ENCODE measurements around the gene CARNS1. TPM values are rescaled to one million over a fixed set of nuclear protein-coding genes. Genes with fewer than 3 reads are reported as not detected.

The CARNS1 gene
- total and polyA plus RNA-seq, 4 donors = 0.05 to 0.19 (median 0.10) TPM

DNA sequence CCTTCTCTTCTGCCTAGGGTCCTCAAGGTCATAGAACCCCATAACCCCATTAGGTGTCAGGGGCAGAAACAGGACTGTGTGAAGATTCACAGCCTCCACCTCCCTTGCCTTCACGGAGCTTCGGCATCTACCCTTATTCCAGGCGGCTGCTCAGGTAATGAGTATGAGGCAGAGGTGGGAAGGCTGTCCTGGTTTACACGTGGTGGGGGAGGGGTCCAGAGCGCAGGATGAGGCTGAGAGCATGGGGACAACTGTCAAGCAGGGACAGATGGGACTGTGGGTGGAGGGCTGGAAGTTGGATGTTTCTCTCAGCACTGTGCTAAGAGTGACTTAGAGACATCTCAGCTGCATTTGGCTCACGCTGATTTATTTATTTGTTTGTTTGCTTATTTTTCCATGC is 28.0 kb upstream of the CARNS1 start (continued):
- TF ChIP-seq, protein P1, sequence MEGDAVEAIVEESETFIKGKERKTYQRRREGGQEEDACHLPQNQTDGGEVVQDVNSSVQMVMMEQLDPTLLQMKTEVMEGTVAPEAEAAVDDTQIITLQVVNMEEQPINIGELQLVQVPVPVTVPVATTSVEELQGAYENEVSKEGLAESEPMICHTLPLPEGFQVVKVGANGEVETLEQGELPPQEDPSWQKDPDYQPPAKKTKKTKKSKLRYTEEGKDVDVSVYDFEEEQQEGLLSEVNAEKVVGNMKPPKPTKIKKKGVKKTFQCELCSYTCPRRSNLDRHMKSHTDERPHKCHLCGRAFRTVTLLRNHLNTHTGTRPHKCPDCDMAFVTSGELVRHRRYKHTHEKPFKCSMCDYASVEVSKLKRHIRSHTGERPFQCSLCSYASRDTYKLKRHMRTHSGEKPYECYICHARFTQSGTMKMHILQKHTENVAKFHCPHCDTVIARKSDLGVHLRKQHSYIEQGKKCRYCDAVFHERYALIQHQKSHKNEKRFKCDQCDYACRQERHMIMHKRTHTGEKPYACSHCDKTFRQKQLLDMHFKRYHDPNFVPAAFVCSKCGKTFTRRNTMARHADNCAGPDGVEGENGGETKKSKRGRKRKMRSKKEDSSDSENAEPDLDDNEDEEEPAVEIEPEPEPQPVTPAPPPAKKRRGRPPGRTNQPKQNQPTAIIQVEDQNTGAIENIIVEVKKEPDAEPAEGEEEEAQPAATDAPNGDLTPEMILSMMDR (IDR thresholded peaks at IDR 0.05; ENCODE audit: low read depth, low read length, missing input control) = no peak
- no peak for TF ChIP-seq NR2F2 (IDR thresholded peaks at IDR 0.05)

DNA sequence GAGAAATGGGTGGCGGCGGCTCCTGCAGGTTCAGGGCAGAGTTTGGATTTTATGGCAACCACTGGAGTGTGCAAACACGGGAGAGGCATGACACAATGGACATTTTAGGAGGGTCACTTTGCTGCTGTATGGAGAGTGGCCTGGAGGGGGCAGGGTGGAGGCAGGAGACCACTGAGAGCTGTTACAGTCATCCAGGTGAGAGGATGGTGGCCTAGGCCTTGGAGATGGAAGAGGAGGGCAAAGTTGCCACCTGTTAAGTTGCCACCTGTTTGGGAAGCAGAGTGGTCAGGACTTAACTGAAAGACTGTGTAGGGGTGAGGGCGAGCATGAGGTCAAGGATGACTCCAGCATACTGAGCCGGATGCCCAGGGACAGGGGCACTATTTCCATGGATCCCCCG is 26.0 kb upstream of the CARNS1 start:
- Histone ChIP-seq H3K9me3 (ENCODE audit: control insufficient read depth in 4 of 4, low read length in 3 of 4) (no peaks in the 10 kb centered on the region), H3K9ac (ENCODE audit: low read depth in 1 of 2, low read length in 2 of 2) (no peak overlapping the region), H3K4me1 (ENCODE audit: control insufficient read depth in 4 of 4, insufficient read depth in 4 of 4, low read length in 3 of 4) (peaks cover 0 to 22% (median 16%) of the 10 kb centered on the region in 4 donors), H3K27me3 (ENCODE audit: control insufficient read depth in 4 of 4, insufficient read depth in 4 of 4, low read length in 3 of 4) (no peaks in the 10 kb centered on the region), H3K36me3 (ENCODE audit: control insufficient read depth in 4 of 4, insufficient read depth in 3 of 4, low read depth in 1 of 4, low read length in 3 of 4) (peaks cover 0 to 1% (median 0%) of the 10 kb centered on the region in 4 donors), H3K27ac (ENCODE audit: low read depth in 1 of 2, low read length in 2 of 2) (no peak overlapping the region), H3K4me3 (ENCODE audit: low read depth in 1 of 3, low read length in 3 of 3) (no peak overlapping the region)
- WGBS = 56% methylated on average over 6 of the region's 6 CpGs
- TF ChIP-seq RAD21 (IDR thresholded peaks at IDR 0.05) = peak; percentile 63 to 71
- no peak for TF ChIP-seq NR2F2 (IDR thresholded peaks at IDR 0.05)
- TF ChIP-seq, protein P2, sequence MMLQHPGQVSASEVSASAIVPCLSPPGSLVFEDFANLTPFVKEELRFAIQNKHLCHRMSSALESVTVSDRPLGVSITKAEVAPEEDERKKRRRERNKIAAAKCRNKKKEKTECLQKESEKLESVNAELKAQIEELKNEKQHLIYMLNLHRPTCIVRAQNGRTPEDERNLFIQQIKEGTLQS (IDR thresholded peaks at IDR 0.05) = no peak
- TF ChIP-seq RXRA (IDR thresholded peaks at IDR 0.05) = no peak
- no peak for TF ChIP-seq FOXA2 (IDR thresholded peaks at IDR 0.05)
- TF ChIP-seq, protein P3, sequence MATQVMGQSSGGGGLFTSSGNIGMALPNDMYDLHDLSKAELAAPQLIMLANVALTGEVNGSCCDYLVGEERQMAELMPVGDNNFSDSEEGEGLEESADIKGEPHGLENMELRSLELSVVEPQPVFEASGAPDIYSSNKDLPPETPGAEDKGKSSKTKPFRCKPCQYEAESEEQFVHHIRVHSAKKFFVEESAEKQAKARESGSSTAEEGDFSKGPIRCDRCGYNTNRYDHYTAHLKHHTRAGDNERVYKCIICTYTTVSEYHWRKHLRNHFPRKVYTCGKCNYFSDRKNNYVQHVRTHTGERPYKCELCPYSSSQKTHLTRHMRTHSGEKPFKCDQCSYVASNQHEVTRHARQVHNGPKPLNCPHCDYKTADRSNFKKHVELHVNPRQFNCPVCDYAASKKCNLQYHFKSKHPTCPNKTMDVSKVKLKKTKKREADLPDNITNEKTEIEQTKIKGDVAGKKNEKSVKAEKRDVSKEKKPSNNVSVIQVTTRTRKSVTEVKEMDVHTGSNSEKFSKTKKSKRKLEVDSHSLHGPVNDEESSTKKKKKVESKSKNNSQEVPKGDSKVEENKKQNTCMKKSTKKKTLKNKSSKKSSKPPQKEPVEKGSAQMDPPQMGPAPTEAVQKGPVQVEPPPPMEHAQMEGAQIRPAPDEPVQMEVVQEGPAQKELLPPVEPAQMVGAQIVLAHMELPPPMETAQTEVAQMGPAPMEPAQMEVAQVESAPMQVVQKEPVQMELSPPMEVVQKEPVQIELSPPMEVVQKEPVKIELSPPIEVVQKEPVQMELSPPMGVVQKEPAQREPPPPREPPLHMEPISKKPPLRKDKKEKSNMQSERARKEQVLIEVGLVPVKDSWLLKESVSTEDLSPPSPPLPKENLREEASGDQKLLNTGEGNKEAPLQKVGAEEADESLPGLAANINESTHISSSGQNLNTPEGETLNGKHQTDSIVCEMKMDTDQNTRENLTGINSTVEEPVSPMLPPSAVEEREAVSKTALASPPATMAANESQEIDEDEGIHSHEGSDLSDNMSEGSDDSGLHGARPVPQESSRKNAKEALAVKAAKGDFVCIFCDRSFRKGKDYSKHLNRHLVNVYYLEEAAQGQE (IDR thresholded peaks at IDR 0.05) = no peak
- TF ChIP-seq, protein P4, sequence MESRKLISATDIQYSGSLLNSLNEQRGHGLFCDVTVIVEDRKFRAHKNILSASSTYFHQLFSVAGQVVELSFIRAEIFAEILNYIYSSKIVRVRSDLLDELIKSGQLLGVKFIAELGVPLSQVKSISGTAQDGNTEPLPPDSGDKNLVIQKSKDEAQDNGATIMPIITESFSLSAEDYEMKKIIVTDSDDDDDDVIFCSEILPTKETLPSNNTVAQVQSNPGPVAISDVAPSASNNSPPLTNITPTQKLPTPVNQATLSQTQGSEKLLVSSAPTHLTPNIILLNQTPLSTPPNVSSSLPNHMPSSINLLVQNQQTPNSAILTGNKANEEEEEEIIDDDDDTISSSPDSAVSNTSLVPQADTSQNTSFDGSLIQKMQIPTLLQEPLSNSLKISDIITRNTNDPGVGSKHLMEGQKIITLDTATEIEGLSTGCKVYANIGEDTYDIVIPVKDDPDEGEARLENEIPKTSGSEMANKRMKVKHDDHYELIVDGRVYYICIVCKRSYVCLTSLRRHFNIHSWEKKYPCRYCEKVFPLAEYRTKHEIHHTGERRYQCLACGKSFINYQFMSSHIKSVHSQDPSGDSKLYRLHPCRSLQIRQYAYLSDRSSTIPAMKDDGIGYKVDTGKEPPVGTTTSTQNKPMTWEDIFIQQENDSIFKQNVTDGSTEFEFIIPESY (IDR thresholded peaks at IDR 0.05) = no peak
- TF ChIP-seq FOXA1 (IDR thresholded peaks at IDR 0.05) = no peak
- TF ChIP-seq HNF4A (conservative IDR thresholded peaks at IDR 0.05) = no peak
- TF ChIP-seq EGR1 (IDR thresholded peaks at IDR 0.05; ENCODE audit: low read depth in 2 of 2) = no peak
- TF ChIP-seq JUND (IDR thresholded peaks at IDR 0.05) = no peak
- TF ChIP-seq, protein P5, sequence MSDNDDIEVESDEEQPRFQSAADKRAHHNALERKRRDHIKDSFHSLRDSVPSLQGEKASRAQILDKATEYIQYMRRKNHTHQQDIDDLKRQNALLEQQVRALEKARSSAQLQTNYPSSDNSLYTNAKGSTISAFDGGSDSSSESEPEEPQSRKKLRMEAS (IDR thresholded peaks at IDR 0.05) = no peak
- no peak for TF ChIP-seq GABPA (IDR thresholded peaks at IDR 0.05 in 1 of 2, conservative IDR thresholded peaks at IDR 0.05 in 1 of 2)
- TF ChIP-seq, protein P1 (IDR thresholded peaks at IDR 0.05; ENCODE audit: low read depth, low read length, missing input control) = peak; percentile 42
- no peak for TF ChIP-seq TAF1 (conservative IDR thresholded peaks at IDR 0.05)
- TF ChIP-seq HNF4G (IDR thresholded peaks at IDR 0.05) = no peak
- TF ChIP-seq SP1 (IDR thresholded peaks at IDR 0.05) = no peak
- peak; percentile 76 for DNase-seq (ENCODE audit: low spot score)

Data from liver (tissue), 9 donors.